ENCODE data around the gene TRPM6. TPM values are rescaled to one million over a fixed set of nuclear protein-coding genes. Genes with fewer than 3 reads are reported as not detected.
"Not testable (repeated sequence)": the region's sequence is repeated elsewhere in the genome, so short reads cannot be mapped to it uniquely, and the experiment has no call there.

The TRPM6 gene
- total RNA-seq, 3 donors from 2014 or later = 0.80 to 1.3 (median 1.2) TPM

- Histone ChIP-seq H3K4me1 (no peaks in the 10 kb centered on the region), H3K27ac (no peak overlapping the region), H3K4me3 (no peak overlapping the region), H3K36me3 (no peaks in the 10 kb centered on the region), H3K9me3 (no peaks in the 10 kb centered on the region), H3K27me3 (no peaks in the 10 kb centered on the region)
- TF ChIP-seq CTCF (IDR thresholded peaks at IDR 0.05) = no peak
- no peak for TF ChIP-seq POLR2A (IDR thresholded peaks at IDR 0.05)
- no peak for TF ChIP-seq POLR2AphosphoS5 (IDR thresholded peaks at IDR 0.05)
- intact Hi-C loops (cut with DNase I; ENCODE audit: low total_unique reads) = no loop called here
- no peak for DNase-seq (ENCODE audit: low spot score in 2 of 2)
Measured at GRCh38 chr9:74858751-74859414, 28.8 kb downstream of the TRPM6 start.

- H3K4me3 ChIP-seq = no peak overlapping the region
- intact Hi-C loops (cut with DNase I; ENCODE audit: low total_unique reads) = no loop called here
- no peak for TF ChIP-seq POLR2AphosphoS5 (IDR thresholded peaks at IDR 0.05)
- no peak for TF ChIP-seq POLR2A (IDR thresholded peaks at IDR 0.05)
- TF ChIP-seq CTCF (IDR thresholded peaks at IDR 0.05) = no peak
Measured at GRCh38 chr9:74856989-74857388, 30.7 kb downstream of the TRPM6 start.

GRCh38 chr9:74855072-74855471 lies 32.6 kb downstream of the TRPM6 start:
- H3K36me3 ChIP-seq = no peaks in the 10 kb centered on the region
- no peaks in the 10 kb centered on the region for H3K27me3 ChIP-seq
- no peak for TF ChIP-seq POLR2A (IDR thresholded peaks at IDR 0.05)
- TF ChIP-seq POLR2AphosphoS5 (IDR thresholded peaks at IDR 0.05) = no peak
- TF ChIP-seq CTCF (IDR thresholded peaks at IDR 0.05) = no peak
- H3K27ac ChIP-seq = no peak overlapping the region
- H3K9me3 ChIP-seq = no peaks in the 10 kb centered on the region
- no peak for DNase-seq (ENCODE audit: low spot score in 2 of 2)
- H3K4me1 ChIP-seq = no peaks in the 10 kb centered on the region
- H3K4me3 ChIP-seq = no peak overlapping the region
- intact Hi-C loops (cut with DNase I; ENCODE audit: low total_unique reads) = no loop called here

More at GRCh38 chr9:74856989-74857388, 30.7 kb downstream of the TRPM6 start:
- DNase-seq (ENCODE audit: low spot score in 2 of 2) = no peak
- H3K4me1 ChIP-seq = no peaks in the 10 kb centered on the region
- no peak overlapping the region for H3K27ac ChIP-seq
- H3K27me3 ChIP-seq = no peaks in the 10 kb centered on the region
- H3K9me3 ChIP-seq = no peaks in the 10 kb centered on the region
- no peaks in the 10 kb centered on the region for H3K36me3 ChIP-seq

GRCh38 chr9:74853024-74853423 lies 34.7 kb downstream of the TRPM6 start:
- intact Hi-C loops (cut with DNase I; ENCODE audit: low total_unique reads); DNase-seq (ENCODE audit: low spot score in 2 of 2): not testable (repeated sequence)

GRCh38 chr9:74848153-74848525 lies 39.6 kb downstream of the TRPM6 start:
- Histone ChIP-seq H3K27ac (no peak overlapping the region), H3K36me3 (no peaks in the 10 kb centered on the region), H3K4me3 (no peak overlapping the region), H3K9me3 (no peaks in the 10 kb centered on the region), H3K27me3 (no peaks in the 10 kb centered on the region), H3K4me1 (no peaks in the 10 kb centered on the region)
- TF ChIP-seq POLR2AphosphoS5 (IDR thresholded peaks at IDR 0.05) = no peak
- no peak for TF ChIP-seq CTCF (IDR thresholded peaks at IDR 0.05)
- TF ChIP-seq POLR2A (IDR thresholded peaks at IDR 0.05) = no peak
- intact Hi-C loops (cut with DNase I; ENCODE audit: low total_unique reads) = no loop called here
- no peak for DNase-seq (ENCODE audit: low spot score in 2 of 2)

More at GRCh38 chr9:74853024-74853423, 34.7 kb downstream of the TRPM6 start:
- H3K27ac ChIP-seq, H3K4me3 ChIP-seq, H3K4me1 ChIP-seq, H3K27me3 ChIP-seq, H3K9me3 ChIP-seq, H3K36me3 ChIP-seq: not testable (repeated sequence)

Data from breast epithelium (tissue), 4 donors.